ENCODE measurements around the gene NOL11.
"Not testable (repeated sequence)": the region's sequence is repeated elsewhere in the genome, so short reads cannot be mapped to it uniquely, and the experiment has no call there.

Gene NOL11

GRCh38 chr17:67717192-67717623 lies 528 bp upstream of the NOL11 start:
- DNase-seq (ENCODE audit: extremely low read depth, low read depth): no peak
- TF ChIP-seq CTCF (IDR thresholded peaks at IDR 0.05; ENCODE audit: low read depth, low read length, missing control alignments): no peak

GRCh38 chr17:67718325-67718941 lies 697 bp downstream of the NOL11 start:
- no peak for TF ChIP-seq CTCF (IDR thresholded peaks at IDR 0.05; ENCODE audit: low read depth, low read length, missing control alignments)
- DNase-seq (ENCODE audit: extremely low read depth, low read depth): no peak
- H3K4me3 ChIP-seq (replicated peaks; ENCODE audit: low read depth, low read length): peak overlapping the region; percentile 100

More at GRCh38 chr17:67717192-67717623, 528 bp upstream of the NOL11 start:
- peak overlapping the region; percentile 100 for H3K4me3 ChIP-seq (replicated peaks; ENCODE audit: low read depth, low read length)

GRCh38 chr17:67725373-67725791 lies 7.6 kb downstream of the NOL11 start:
- TF ChIP-seq CTCF (IDR thresholded peaks at IDR 0.05; ENCODE audit: low read depth, low read length, missing control alignments): no peak
- DNase-seq (ENCODE audit: extremely low read depth, low read depth): no peak
- H3K4me3 ChIP-seq (replicated peaks; ENCODE audit: low read depth, low read length): no peak overlapping the region

GRCh38 chr17:67725807-67726206 lies 8.1 kb downstream of the NOL11 start:
- DNase-seq (ENCODE audit: extremely low read depth, low read depth): no peak
- no peak for TF ChIP-seq CTCF (IDR thresholded peaks at IDR 0.05; ENCODE audit: low read depth, low read length, missing control alignments)
- no peak overlapping the region for H3K4me3 ChIP-seq (replicated peaks; ENCODE audit: low read depth, low read length)

- DNase-seq (ENCODE audit: extremely low read depth, low read depth); H3K4me3 ChIP-seq (replicated peaks; ENCODE audit: low read depth, low read length): not testable (repeated sequence)
Observed at GRCh38 chr17:67727152-67728039, 9.7 kb downstream of the NOL11 start.

- no peak for TF ChIP-seq CTCF (IDR thresholded peaks at IDR 0.05; ENCODE audit: low read depth, low read length, missing control alignments)
- H3K4me3 ChIP-seq (replicated peaks; ENCODE audit: low read depth, low read length): no peak overlapping the region
- DNase-seq (ENCODE audit: extremely low read depth, low read depth): no peak
Observed at GRCh38 chr17:67729903-67730302, 12.2 kb downstream of the NOL11 start.

- no peak for TF ChIP-seq CTCF (IDR thresholded peaks at IDR 0.05; ENCODE audit: low read depth, low read length, missing control alignments)
- no peak for DNase-seq (ENCODE audit: extremely low read depth, low read depth)
- no peak overlapping the region for H3K4me3 ChIP-seq (replicated peaks; ENCODE audit: low read depth, low read length)
Observed at GRCh38 chr17:67730731-67731130, 13.0 kb downstream of the NOL11 start.
